ENCODE data around the gene OR10A5.

- TF ChIP-seq CTCF (IDR thresholded peaks at IDR 0.05) = no peak
- TF ChIP-seq POLR2AphosphoS5 (IDR thresholded peaks at IDR 0.05) = no peak
- TF ChIP-seq POLR2A (IDR thresholded peaks at IDR 0.05) = no peak
- no peak for TF ChIP-seq EP300 (IDR thresholded peaks at IDR 0.05)
Observed at GRCh38 chr11:6871278-6871677, 25.8 kb downstream of the OR10A5 start.
